Lower leg skin (tissue), 3 donors: ENCODE measurements around the gene ICOSLG.
"Not testable (repeated sequence)": the region's sequence is repeated elsewhere in the genome, so short reads cannot be mapped to it uniquely, and the experiment has no call there.

ENCODE experiments used
- POLR2A ChIP-seq, 2 donors: fragments of 450-650 bp; IDR thresholded peaks; one replicate each; pipeline ENCODE4 v1.6.1; 2016 to 2017; ENCODE audit warnings: antibody characterized with exemption in 2 of 2, mild to moderate bottlenecking in 1 of 2, moderate library complexity in 1 of 2
- TF ChIP-seq, protein P1 (sequence below), 3 donors: fragments of 450-650 bp; IDR thresholded peaks; one replicate each; pipeline ENCODE4 v1.5.1; 2016; ENCODE audit warnings: antibody characterized with exemption in 3 of 3, mild to moderate bottlenecking in 3 of 3, moderate library complexity in 2 of 3

DNA sequence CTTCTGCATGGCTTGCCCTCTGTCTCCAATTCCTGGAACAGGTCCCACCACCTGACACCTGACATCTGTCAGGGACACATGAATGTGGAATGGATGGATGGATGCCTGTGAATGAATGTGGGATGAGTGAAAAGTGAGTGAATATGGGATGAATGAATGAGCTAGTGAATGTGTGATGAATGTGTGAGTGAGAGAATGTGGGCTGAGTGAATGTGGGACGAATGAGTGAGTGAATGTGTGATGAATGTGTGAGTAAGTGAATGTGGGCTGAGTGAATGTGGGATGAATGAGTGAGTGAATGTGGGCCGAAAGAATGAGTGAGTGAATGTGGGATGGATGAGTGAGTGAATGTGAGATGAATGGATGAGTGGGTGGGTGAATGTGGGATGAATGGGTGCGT lies 29.2 kb downstream of the ICOSLG start:
- TF ChIP-seq, protein P1, sequence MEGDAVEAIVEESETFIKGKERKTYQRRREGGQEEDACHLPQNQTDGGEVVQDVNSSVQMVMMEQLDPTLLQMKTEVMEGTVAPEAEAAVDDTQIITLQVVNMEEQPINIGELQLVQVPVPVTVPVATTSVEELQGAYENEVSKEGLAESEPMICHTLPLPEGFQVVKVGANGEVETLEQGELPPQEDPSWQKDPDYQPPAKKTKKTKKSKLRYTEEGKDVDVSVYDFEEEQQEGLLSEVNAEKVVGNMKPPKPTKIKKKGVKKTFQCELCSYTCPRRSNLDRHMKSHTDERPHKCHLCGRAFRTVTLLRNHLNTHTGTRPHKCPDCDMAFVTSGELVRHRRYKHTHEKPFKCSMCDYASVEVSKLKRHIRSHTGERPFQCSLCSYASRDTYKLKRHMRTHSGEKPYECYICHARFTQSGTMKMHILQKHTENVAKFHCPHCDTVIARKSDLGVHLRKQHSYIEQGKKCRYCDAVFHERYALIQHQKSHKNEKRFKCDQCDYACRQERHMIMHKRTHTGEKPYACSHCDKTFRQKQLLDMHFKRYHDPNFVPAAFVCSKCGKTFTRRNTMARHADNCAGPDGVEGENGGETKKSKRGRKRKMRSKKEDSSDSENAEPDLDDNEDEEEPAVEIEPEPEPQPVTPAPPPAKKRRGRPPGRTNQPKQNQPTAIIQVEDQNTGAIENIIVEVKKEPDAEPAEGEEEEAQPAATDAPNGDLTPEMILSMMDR (IDR thresholded peaks at IDR 0.05) = not testable (repeated sequence)
- not testable (repeated sequence) for TF ChIP-seq POLR2A (IDR thresholded peaks at IDR 0.05)
